Heart left ventricle (tissue), 16 donors: ENCODE measurements around the gene GDA. TPM values are rescaled to one million over a fixed set of nuclear protein-coding genes. Genes with fewer than 3 reads are reported as not detected.

ENCODE experiments used
- ATAC-seq, 4 donors: fragments of 200-7000 bp; cut with Tn5 transposase; one replicate each; pipeline ENCODE4 v1.9.1; 2020 to 2022; ENCODE audit warnings: moderate library complexity in 4 of 4, mild to moderate bottlenecking in 3 of 4, moderate number of reproducible peaks in 1 of 4
- DNase-seq, 5 donors: peaks; one replicate each; pipeline ENCODE4 v3.0.0-alpha.2; 2020
- H3K27ac ChIP-seq, 12 donors: fragments of 200-600 bp; sonication (generic) in 4 of 12; one replicate each; pipeline versions ENCODE4 v1.5.0 to v1.8.0; 2016 to 2022; ENCODE audit warnings: mild to moderate bottlenecking in 2 of 12
- H3K27me3 ChIP-seq, 9 donors: fragments of 200-600 bp; sonication (generic) in 2 of 9; one replicate each; pipeline versions ENCODE4 v1.5.1 to v1.8.0; 2016 to 2022; ENCODE audit warnings: mild to moderate bottlenecking in 3 of 9
- H3K36me3 ChIP-seq, 9 donors: fragments of 200-600 bp; sonication (generic) in 2 of 9; one replicate each; pipeline versions ENCODE4 v1.5.0 to v1.8.0; 2018 to 2022; ENCODE audit warnings: mild to moderate bottlenecking in 2 of 9
- H3K4me1 ChIP-seq, 12 donors: fragments of 200-600 bp; sonication (generic) in 4 of 12; one replicate each; pipeline versions ENCODE4 v1.5.0 to v1.8.0; 2016 to 2022; ENCODE audit warnings: mild to moderate bottlenecking in 3 of 12
- H3K4me3 ChIP-seq, 12 donors: fragments of 200-600 bp; sonication (generic) in 4 of 12; one replicate each; pipeline versions ENCODE4 v1.5.0 to v1.8.0; 2017 to 2022; ENCODE audit warnings: mild to moderate bottlenecking in 9 of 12, moderate library complexity in 4 of 12
- H3K9me3 ChIP-seq, 12 donors: fragments of 200-600 bp; sonication (generic) in 4 of 12; one replicate each; pipeline versions ENCODE4 v1.5.0 to v1.8.0; 2016 to 2022; ENCODE audit warnings: mild to moderate bottlenecking in 1 of 12
- CTCF ChIP-seq, 12 donors: fragments of 200-600 bp; sonication (generic) in 4 of 12; IDR thresholded peaks; one replicate each; pipeline versions ENCODE4 v1.5.0 to v1.8.0; 2018 to 2022; ENCODE audit warnings: antibody characterized with exemption in 12 of 12, mild to moderate bottlenecking in 5 of 12
- POLR2A ChIP-seq, 2 donors: fragments of 450-650 bp; IDR thresholded peaks; one replicate each; pipeline ENCODE4 v1.6.1; 2017; ENCODE audit warnings: antibody characterized with exemption in 2 of 2, mild to moderate bottlenecking in 2 of 2, moderate library complexity in 2 of 2
- WGBS, 4 donors: extraction: QIAGEN DNeasy Blood & Tissue Kit in 2 of 4; methylation state at CpG; one replicate each; pipeline versions ENCODE4 v1.1.5 to v1.1.7; 2013 to 2018; 5-methylcytosine and 5-hydroxymethylcytosine counted together
- intact Hi-C, 10 donors: fragments of 100-400 bp; cut with DNase I; formaldehyde crosslinking; loops; one replicate each; pipeline versions ENCODE4 v1.11.1 to v1.14.2; 2022
- polyA plus RNA-seq, 2 donors: library from polyadenylated mRNA; stranded (reverse); fragments of 200-250 nt; gene quantifications; one replicate each; pipeline ENCODE4 v1.2.3, GENCODE V29; 2013
- total RNA-seq, 9 donors: library from RNA; depleted of rRNA in 2 of 9; stranded (reverse); fragments of >200 nt in 2 of 9; fragmentation: NEBNext Ultra II Directional in 3 of 9; extraction: Animal tissue kit (Norgen Biotek cat#: 25700) in 3 of 9; gene quantifications; one replicate each; pipeline versions ENCODE4 v1.1.0 to v1.2.4, GENCODE V29; 2016 to 2023
- donor health status: ischemic (EF 13 %, LVEDD 7.1; RV severe dilation, severe dysfunction).
- donor health status: healthy with polysubstance abuse.
- donor health status: DM: no; HTN: yes; CAD: no.
- donor health status: DM: no; HTN: no; CAD: no.
- donor health status: ischemic (EF 25% LVEDD 6.9; RV normal size, moderate dysfunction).
- donor health status: ischemic (EF 25% LVEDD 5.7; RV mildly dilated, moderate dysfunction).
- donor health status: healthy.
- donor health status: DM: yes; HTN: yes; CAD: no.
- donor health status: ischemic (EF 35%, LVEDD 5.7; RV mildly dilated, moderate dysfunction).
- donor health status: nonischemic (EF 11% LVEDD 7.7; RV severe dilation, severe dysfunction).
- donor health status: DM: yes; HTN: yes; CAD: no.
- donor health status: PGD.
- donor health status: ischemic (EF 29% LVEDD 5.4; RV normal size, mild dysfunction).
- donor health status: nonischemic (EF 23%, LVEDD 6.1; RV moderate dilation, normal function).

GDA gene
- total and polyA plus RNA-seq, 11 donors = 0.08 to 1.1 (median 0.19) TPM; not detected in 5

GRCh38 chr9:72134801-72135200 is 14.4 kb upstream of the GDA start:
- intact Hi-C loops = no loop called here
- ATAC-seq (no peak), DNase-seq (no peak)
- Histone ChIP-seq H3K36me3 (no peaks in the 10 kb centered on the region), H3K4me1 (no peaks in the 10 kb centered on the region), H3K27me3 (no peaks in the 10 kb centered on the region), H3K27ac (no peak overlapping the region), H3K4me3 (no peak overlapping the region), H3K9me3 (no peaks in the 10 kb centered on the region)
- no peak for TF ChIP-seq POLR2A (IDR thresholded peaks at IDR 0.05)
- no peak for TF ChIP-seq CTCF (IDR thresholded peaks at IDR 0.05)
- 90 to 91% (median 90%) methylated on average over 1 of the region's 1 CpG for WGBS, 4 donors

GRCh38 chr9:72137697-72138365 is 11.4 kb upstream of the GDA start:
- TF ChIP-seq POLR2A (IDR thresholded peaks at IDR 0.05) (no peak), CTCF (IDR thresholded peaks at IDR 0.05) (no peak)
- H3K27me3 ChIP-seq = no peaks in the 10 kb centered on the region
- no peaks in the 10 kb centered on the region for H3K4me1 ChIP-seq
- no peaks in the 10 kb centered on the region for H3K9me3 ChIP-seq
- no peak overlapping the region for H3K4me3 ChIP-seq
- H3K27ac ChIP-seq = no peak overlapping the region
- DNase-seq = no peak
- 77 to 84% (median 82%) methylated on average over 6 of the region's 6 CpGs for WGBS, 4 donors
- intact Hi-C loops = no loop called here
- ATAC-seq = no peak
- no peaks in the 10 kb centered on the region for H3K36me3 ChIP-seq

- TF ChIP-seq CTCF (IDR thresholded peaks at IDR 0.05) (no peak), POLR2A (IDR thresholded peaks at IDR 0.05) (no peak)
- no peak for ATAC-seq
- no peaks in the 10 kb centered on the region for H3K4me1 ChIP-seq
- no peaks in the 10 kb centered on the region for H3K9me3 ChIP-seq
- intact Hi-C loops = no loop called here
- DNase-seq = no peak
- H3K27ac ChIP-seq = no peak overlapping the region
- no peaks in the 10 kb centered on the region for H3K36me3 ChIP-seq
- H3K27me3 ChIP-seq = no peaks in the 10 kb centered on the region
- H3K4me3 ChIP-seq = no peak overlapping the region
- WGBS, 4 donors = 81 to 87% (median 83%) methylated on average over 2 of the region's 2 CpGs
Observed at GRCh38 chr9:72139226-72139625, 10.0 kb upstream of the GDA start.

GRCh38 chr9:72140586-72140985 is 8.7 kb upstream of the GDA start:
- ATAC-seq = no peak
- Histone ChIP-seq H3K36me3 (no peaks in the 10 kb centered on the region), H3K4me3 (no peak overlapping the region), H3K27me3 (peaks cover 0 to 4% (median 0%) of the 10 kb centered on the region in 9 donors), H3K27ac (no peak overlapping the region), H3K9me3 (no peaks in the 10 kb centered on the region), H3K4me1 (no peaks in the 10 kb centered on the region)
- WGBS, 4 donors = 76 to 82% (median 79%) methylated on average over 4 of the region's 4 CpGs
- intact Hi-C loops = no loop called here
- no peak for TF ChIP-seq CTCF (IDR thresholded peaks at IDR 0.05)
- TF ChIP-seq POLR2A (IDR thresholded peaks at IDR 0.05) = no peak
- DNase-seq = no peak
